Thyroid gland (tissue), 4 donors: ENCODE measurements around the gene PTGFRN.

Source experiments
- CTCF ChIP-seq, 6 experiments: fragments of 200-600 bp in 3 of 6; fragments of 450-650 bp in 3 of 6; sonication (generic) in 3 of 6; IDR thresholded peaks; one replicate each; pipeline ENCODE4 v1.5.1; 2016 to 2019; ENCODE audit warnings: antibody characterized with exemption in 6 of 6, mild to moderate bottlenecking in 2 of 6, inconsistent platforms in 1 of 6, moderate library complexity in 1 of 6
- POLR2A ChIP-seq, 2 donors: fragments of 450-650 bp; IDR thresholded peaks; one replicate each; pipeline ENCODE4 v1.6.1; 2017; ENCODE audit warnings: antibody characterized with exemption in 2 of 2, mild to moderate bottlenecking in 2 of 2, moderate library complexity in 1 of 2

- TF ChIP-seq CTCF (IDR thresholded peaks at IDR 0.05): no peak
- no peak for TF ChIP-seq POLR2A (IDR thresholded peaks at IDR 0.05)
Observed at GRCh38 chr1:116921937-116922336, 12.2 kb downstream of the PTGFRN start.
